Prostate gland (tissue), 2 donors: ENCODE measurements around the gene LIX1L. TPM values are rescaled to one million over a fixed set of nuclear protein-coding genes. Genes with fewer than 3 reads are reported as not detected.

ENCODE experiments used
- DNase-seq: peaks from one replicate; pipeline ENCODE4 v3.0.0-alpha.2; 2019; ENCODE audit warnings: low spot score
- H3K27ac ChIP-seq, 2 donors: fragments of 200-600 bp; sonication (generic); 2 replicates each; pipeline ENCODE4 v1.5.1; 2017 to 2019
- H3K27me3 ChIP-seq: fragments of 200-600 bp; sonication (generic); replicated peaks from 2 replicates; pipeline ENCODE4 v1.5.1; 2019; ENCODE audit not compliant: insufficient read depth
- H3K36me3 ChIP-seq, 2 donors: fragments of 200-600 bp; sonication (generic); 1 replicate in 1 of 2; 2 replicates in 1 of 2; pipeline versions ENCODE4 v1.5.1 to v1.8.1; 2017 to 2019
- H3K4me1 ChIP-seq: fragments of 200-600 bp; sonication (generic); replicated peaks from 2 replicates; pipeline ENCODE4 v1.5.1; 2019
- H3K4me3 ChIP-seq, 2 donors: fragments of 200-600 bp; sonication (generic); 2 replicates each; pipeline ENCODE4 v1.5.1; 2017 to 2019
- H3K9me3 ChIP-seq: fragments of 200-600 bp; sonication (generic); 2 replicates; pipeline ENCODE4 v1.5.1; 2017
- CTCF ChIP-seq, 4 experiments: fragments of 200-600 bp in 2 of 4; fragments of 450-650 bp in 2 of 4; sonication (generic) in 2 of 4; IDR thresholded peaks; 1 replicate in 3 of 4; 2 replicates in 1 of 4; pipeline ENCODE4 v1.5.1; 2016 to 2019; ENCODE audit warnings: antibody characterized with exemption in 4 of 4, mild to moderate bottlenecking in 2 of 4, moderate library complexity in 2 of 4
- POLR2A ChIP-seq: fragments of 450-650 bp; IDR thresholded peaks from one replicate; pipeline ENCODE4 v1.6.1; 2016; ENCODE audit warnings: antibody characterized with exemption, mild to moderate bottlenecking
- POLR2AphosphoS5 ChIP-seq: sonication (generic); formaldehyde crosslinking; IDR thresholded peaks from one replicate; pipeline ENCODE4 v1.6.1; 2017; ENCODE audit warnings: antibody characterized with exemption
- WGBS: methylation state at CpG from one replicate; pipeline ENCODE4 v1.1.5; 2018; 5-methylcytosine and 5-hydroxymethylcytosine counted together
- intact Hi-C: fragments of 100-400 bp; cut with DNase I; formaldehyde crosslinking; loops from one replicate; pipeline ENCODE4 v1.14.2; 2022
- total RNA-seq, 2 donors: library from RNA; depleted of rRNA; stranded (reverse); fragments of >200 nt; gene quantifications; one replicate each; pipeline ENCODE4 v1.1.0, GENCODE V29; 2016

LIX1L gene
- total RNA-seq, 2 donors from 2014 or later: 30.0 to 31.8 TPM

DNA sequence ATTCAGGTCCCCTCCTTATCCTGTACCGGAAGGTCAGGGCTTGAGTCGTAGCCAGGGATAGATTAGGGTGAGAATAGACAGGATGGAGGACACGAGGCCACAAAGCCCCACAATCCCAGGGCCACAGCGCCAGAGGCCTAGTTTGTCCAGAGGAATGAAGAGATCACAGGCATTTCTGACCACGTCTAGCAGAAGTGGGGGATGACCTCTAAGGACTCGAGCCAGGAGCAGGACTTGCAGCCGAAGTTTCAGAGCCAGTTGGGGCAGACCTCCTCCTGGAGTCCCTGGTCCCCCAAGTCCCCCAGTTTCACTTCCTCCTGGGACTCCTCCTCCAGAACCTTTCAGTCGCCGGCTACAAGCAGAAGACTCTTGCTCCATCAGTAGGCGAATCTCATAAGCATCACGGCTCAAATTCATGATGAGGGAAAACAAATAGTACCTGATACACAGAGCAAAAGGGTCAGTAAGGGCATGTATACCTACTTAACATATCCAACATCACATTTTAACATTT is 45.6 kb downstream of the LIX1L start:
- Histone ChIP-seq H3K9me3 (no peaks in the 10 kb centered on the region), H3K27ac (no peak overlapping the region), H3K4me1 (no peaks in the 10 kb centered on the region), H3K36me3 (no peaks in the 10 kb centered on the region), H3K4me3 (no peak overlapping the region), H3K27me3 (no peaks in the 10 kb centered on the region)
- 79% methylated on average over 11 of the region's 11 CpGs for WGBS
- intact Hi-C loops: loop anchor here (5.0 kb wide), 1 partner anchor 110 kb away; the partner anchor contains the start of gene HJV
- TF ChIP-seq POLR2A (no peak), CTCF (IDR thresholded peaks at IDR 0.05) (no peak), POLR2AphosphoS5 (no peak)
- DNase-seq: no peak

DNA sequence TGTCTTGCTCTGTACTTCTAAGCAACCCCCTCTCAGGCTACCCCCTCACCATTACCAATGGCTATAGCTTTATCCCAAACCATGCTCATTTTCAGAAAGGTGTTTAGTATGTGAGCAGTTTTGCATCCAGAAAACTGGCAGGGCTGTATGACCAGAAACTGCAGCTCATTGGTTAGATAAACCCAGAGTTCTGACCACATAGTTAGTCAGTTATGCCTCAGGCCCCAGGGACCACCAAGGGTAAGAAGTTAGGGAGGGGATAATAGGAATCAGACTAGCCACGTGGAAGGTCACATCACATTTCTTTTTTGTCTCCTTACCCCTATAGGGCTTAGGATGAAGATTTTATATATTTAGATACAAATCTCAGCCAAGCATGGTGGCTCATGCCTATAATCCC is 49.2 kb downstream of the LIX1L start:
- Histone ChIP-seq H3K4me3 (no peak overlapping the region), H3K4me1 (no peaks in the 10 kb centered on the region), H3K36me3 (no peaks in the 10 kb centered on the region), H3K27ac (no peak overlapping the region), H3K9me3 (no peaks in the 10 kb centered on the region), H3K27me3 (no peaks in the 10 kb centered on the region)
- no peak for TF ChIP-seq POLR2AphosphoS5
- intact Hi-C loops: no loop called here
- WGBS: 65% methylated on average over 1 of the region's 1 CpG
- DNase-seq: no peak

DNA sequence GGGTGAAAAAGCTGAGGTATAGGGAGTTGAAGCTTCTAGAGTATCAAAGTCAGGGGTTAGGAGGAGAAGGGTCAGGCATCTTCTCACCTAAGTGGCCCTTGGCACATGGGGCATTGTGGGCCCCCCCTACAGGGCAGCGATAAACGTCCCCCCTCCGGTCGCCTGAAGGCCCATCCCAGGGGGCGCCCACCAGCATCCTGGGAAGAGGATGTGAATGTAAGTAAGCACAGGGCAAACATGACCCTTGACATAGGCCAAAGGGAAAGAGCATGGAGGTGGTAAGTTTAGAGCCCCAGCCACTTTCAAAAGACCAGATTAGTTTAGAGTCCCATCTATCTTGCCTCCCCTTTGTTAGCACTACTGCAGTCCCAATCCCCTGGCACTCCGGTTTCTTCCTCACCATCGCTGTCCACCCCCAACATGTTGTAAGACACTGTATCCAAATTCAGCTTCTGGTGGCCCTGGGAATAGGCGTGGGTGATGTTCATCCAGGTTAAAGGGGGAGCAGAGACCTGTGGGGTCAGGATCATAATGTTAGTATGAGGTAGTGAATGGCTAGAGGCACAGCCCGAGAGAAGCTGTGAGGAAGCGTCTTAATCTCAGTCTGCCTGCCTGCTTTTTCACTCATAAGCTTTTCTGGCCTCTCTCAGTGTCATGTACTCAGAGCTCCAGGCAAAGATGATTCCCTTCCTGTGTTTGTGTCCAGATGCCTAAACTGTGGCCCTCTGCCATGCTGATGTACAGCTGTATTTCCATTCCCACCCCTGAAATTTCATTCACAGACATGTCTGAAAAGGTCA is 50.7 kb downstream of the LIX1L start:
- no peaks in the 10 kb centered on the region for H3K27me3 ChIP-seq
- no peak for DNase-seq
- H3K36me3 ChIP-seq: no peaks in the 10 kb centered on the region
- H3K27ac ChIP-seq: no peak overlapping the region
- 74% methylated on average over 10 of the region's 10 CpGs for WGBS
- no peak overlapping the region for H3K4me3 ChIP-seq
- intact Hi-C loops: no loop called here
- no peaks in the 10 kb centered on the region for H3K4me1 ChIP-seq
- no peaks in the 10 kb centered on the region for H3K9me3 ChIP-seq
- TF ChIP-seq POLR2A: no peak
- TF ChIP-seq POLR2AphosphoS5: no peak
- no peak for TF ChIP-seq CTCF (IDR thresholded peaks at IDR 0.05)

- Histone ChIP-seq H3K4me3 (no peak overlapping the region), H3K36me3 (no peaks in the 10 kb centered on the region), H3K27me3 (no peaks in the 10 kb centered on the region), H3K9me3 (no peaks in the 10 kb centered on the region), H3K4me1 (no peaks in the 10 kb centered on the region), H3K27ac (no peak overlapping the region)
- TF ChIP-seq POLR2AphosphoS5 (no peak), POLR2A (no peak), CTCF (IDR thresholded peaks at IDR 0.05) (no peak)
- no peak for DNase-seq
- intact Hi-C loops: no loop called here
- WGBS: 81% methylated on average over 12 of the region's 12 CpGs
Measured at GRCh38 chr1:145901312-145902021, 56.4 kb downstream of the LIX1L start.

DNA sequence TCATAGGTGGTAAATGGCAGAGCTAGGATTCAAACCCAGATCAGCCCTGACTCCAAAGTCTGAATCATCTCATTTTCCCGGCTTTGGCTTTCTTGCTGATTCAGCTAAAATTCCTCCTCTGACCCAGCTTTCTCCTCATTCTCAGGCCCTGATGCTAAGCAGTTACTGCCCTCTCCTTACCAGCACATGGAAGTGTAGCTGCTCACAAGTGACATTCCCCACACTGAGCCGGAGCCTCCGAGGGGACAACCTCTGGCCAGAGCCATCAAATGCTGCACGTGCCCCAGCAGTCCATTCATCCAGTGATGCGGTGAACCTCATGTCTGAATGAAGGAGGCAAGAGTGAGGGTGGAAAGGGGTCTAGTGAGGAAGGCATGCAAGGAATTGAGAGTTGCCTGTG is 59.1 kb downstream of the LIX1L start:
- DNase-seq: no peak
- H3K9me3 ChIP-seq: no peaks in the 10 kb centered on the region

More for the DNA sequence above, 59.1 kb downstream of the LIX1L start:
- TF ChIP-seq POLR2A: no peak
- no peak for TF ChIP-seq POLR2AphosphoS5
- no peak for TF ChIP-seq CTCF (IDR thresholded peaks at IDR 0.05)
- Histone ChIP-seq H3K4me1 (no peaks in the 10 kb centered on the region), H3K4me3 (no peak overlapping the region), H3K27ac (no peak overlapping the region), H3K36me3 (no peaks in the 10 kb centered on the region), H3K27me3 (no peaks in the 10 kb centered on the region)
- 84% methylated on average over 5 of the region's 5 CpGs for WGBS
- intact Hi-C loops: no loop called here
